Measurements from ENCODE around the gene PTPRF.

The PTPRF gene

DNA sequence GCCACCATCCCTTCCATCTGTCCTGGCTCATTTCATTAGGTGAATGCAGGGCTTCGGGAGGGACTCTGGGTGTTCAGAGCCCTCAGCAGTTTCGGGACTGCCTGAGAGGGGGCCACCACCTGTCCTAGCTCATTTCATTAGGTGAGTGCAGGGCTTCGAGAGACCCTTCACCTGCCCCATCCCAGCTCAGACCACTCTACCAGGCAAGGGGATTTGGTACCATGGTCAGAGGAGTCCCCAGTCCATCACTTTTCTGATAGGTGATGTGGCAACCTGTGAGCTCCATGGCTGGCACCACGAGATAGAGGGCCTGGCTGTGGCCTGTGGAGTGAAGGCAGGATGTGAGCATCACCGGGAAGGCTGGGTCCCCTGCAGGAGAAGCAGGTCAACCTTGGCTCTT lies 86.3 kb downstream of the PTPRF start:
- no peak overlapping the region for H3K4me3 ChIP-seq (ENCODE audit: low read length)
- TF ChIP-seq ZNF274 (IDR thresholded peaks at IDR 0.05; ENCODE audit: low read depth, low read length): no peak

DNA sequence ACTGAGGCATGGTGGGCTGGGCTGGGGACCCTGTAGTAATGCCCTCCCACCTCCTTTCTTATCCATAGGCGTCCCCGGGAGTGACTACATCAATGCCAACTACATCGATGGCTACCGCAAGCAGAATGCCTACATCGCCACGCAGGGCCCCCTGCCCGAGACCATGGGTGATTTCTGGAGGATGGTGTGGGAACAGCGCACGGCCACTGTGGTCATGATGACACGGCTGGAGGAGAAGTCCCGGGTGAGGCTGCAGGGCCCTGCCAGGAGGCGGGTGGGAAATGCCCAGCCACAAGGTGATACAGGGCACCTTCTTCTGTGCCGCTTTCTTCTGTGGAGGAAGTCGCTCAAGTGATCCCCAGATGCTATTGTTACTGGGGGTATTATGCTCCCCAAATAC lies 87.0 kb downstream of the PTPRF start:
- no peak overlapping the region for H3K4me3 ChIP-seq (ENCODE audit: low read length)
- no peak for TF ChIP-seq ZNF274 (IDR thresholded peaks at IDR 0.05; ENCODE audit: low read depth, low read length)

DNA sequence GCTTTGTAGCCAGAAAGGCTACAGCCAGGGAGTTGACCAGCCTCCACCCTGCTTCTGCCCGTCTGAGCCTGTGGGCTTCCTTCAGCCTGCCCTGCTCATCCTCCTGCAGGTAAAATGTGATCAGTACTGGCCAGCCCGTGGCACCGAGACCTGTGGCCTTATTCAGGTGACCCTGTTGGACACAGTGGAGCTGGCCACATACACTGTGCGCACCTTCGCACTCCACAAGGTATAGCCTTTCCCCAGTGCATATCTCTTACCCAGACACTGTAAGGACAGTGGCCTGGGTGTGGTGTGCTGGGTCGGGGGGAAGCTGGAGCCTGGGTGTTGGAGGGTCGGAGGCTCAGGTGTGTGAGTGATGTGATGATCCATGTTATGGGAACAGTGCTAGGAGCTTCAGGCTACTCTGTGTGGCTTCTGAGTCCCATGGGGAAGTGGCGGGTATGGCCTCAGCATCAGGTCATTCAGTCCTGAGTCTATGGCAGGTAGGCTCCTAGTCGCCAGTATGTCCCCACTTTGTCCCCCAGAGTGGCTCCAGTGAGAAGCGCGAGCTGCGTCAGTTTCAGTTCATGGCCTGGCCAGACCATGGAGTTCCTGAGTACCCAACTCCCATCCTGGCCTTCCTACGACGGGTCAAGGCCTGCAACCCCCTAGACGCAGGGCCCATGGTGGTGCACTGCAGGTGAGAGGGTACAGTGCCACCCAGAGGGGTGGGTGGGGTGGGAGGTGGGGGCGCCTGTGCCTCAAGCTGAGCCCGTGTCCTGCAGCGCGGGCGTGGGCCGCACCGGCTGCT lies 88.0 kb downstream of the PTPRF start:
- no peak overlapping the region for H3K4me3 ChIP-seq (ENCODE audit: low read length)
- TF ChIP-seq ZNF274 (IDR thresholded peaks at IDR 0.05; ENCODE audit: low read depth, low read length): no peak

DNA sequence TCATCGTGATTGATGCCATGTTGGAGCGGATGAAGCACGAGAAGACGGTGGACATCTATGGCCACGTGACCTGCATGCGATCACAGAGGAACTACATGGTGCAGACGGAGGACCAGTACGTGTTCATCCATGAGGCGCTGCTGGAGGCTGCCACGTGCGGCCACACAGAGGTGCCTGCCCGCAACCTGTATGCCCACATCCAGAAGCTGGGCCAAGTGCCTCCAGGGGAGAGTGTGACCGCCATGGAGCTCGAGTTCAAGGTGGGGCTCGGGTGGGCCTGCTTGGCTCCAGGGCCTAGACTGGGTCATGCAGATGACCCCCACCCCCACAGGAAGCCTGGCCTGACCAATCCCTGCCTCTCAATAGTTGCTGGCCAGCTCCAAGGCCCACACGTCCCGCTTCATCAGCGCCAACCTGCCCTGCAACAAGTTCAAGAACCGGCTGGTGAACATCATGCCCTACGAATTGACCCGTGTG lies 88.7 kb downstream of the PTPRF start:
- no peak overlapping the region for H3K4me3 ChIP-seq (ENCODE audit: low read length)
- TF ChIP-seq ZNF274 (IDR thresholded peaks at IDR 0.05; ENCODE audit: low read depth, low read length): no peak

DNA sequence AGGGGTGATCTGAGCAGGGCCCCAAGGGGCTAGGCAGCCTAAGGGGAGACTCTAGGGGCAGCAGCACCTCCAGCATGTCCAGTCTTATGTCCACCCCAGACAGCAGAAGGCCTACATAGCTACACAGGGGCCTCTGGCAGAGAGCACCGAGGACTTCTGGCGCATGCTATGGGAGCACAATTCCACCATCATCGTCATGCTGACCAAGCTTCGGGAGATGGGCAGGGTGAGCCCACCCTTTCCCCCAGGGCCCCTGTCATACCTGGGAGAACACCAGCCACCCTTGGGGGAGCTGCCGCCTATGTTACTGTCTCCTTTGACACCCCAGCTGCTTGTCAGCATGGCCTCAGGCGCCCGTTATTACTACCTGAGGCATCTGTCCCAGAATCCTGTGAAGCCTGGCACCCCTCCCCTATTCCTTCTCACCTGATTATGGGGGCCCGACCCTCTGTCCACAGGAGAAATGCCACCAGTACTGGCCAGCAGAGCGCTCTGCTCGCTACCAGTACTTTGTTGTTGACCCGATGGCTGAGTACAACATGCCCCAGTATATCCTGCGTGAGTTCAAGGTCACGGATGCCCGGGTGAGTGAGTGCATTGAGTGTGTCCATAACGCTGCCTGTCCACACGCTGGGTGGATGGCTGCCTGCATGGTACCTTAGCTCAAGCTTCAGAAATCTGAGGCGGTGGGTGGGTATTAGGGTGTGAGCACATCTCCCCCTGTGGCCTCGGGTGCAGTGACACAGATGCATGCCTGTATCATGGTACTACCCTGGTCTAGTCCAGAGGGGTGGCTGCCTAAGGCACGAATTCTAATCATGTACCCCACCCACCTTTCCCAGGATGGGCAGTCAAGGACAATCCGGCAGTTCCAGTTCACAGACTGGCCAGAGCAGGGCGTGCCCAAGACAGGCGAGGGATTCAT lies 89.6 kb downstream of the PTPRF start:
- no peak for TF ChIP-seq ZNF274 (IDR thresholded peaks at IDR 0.05; ENCODE audit: low read depth, low read length)
- no peak overlapping the region for H3K4me3 ChIP-seq (ENCODE audit: low read length)

DNA sequence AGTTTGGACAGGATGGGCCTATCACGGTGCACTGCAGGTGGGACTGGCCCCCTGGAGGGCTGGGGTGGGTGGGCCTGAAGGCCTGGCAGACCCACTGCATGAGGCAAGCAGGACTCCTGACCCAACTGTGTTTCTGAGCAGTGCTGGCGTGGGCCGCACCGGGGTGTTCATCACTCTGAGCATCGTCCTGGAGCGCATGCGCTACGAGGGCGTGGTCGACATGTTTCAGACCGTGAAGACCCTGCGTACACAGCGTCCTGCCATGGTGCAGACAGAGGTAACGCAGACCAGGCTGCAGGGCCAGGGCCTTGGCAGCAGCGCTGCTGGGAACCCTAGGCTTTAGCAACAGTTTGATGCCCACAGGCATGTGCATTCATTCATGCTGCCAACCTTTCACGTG lies 90.3 kb downstream of the PTPRF start:
- no peak for TF ChIP-seq ZNF274 (IDR thresholded peaks at IDR 0.05; ENCODE audit: low read depth, low read length)
- H3K4me3 ChIP-seq (ENCODE audit: low read length): no peak overlapping the region

DNA sequence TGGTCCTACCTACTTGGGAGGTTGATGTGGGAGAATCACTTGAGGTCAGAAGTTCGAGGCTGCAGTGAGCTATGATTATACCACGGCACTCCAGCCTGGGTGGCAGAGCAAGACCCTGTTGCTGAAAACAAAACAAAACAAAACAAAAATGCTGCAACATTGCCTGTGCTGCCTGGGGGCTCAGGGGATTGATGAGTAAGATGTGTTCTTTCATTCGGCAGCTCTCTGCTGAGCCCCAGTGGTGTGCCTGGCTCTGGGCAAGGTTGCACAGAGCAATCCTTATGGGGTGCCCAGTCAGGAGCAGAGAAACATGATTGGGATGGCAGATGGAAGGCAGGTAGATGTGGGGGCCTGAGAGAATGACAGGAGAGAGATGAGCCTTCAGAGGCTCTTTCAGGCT lies 90.7 kb downstream of the PTPRF start:
- H3K4me3 ChIP-seq (ENCODE audit: low read length): no peak overlapping the region
- no peak for TF ChIP-seq ZNF274 (IDR thresholded peaks at IDR 0.05; ENCODE audit: low read depth, low read length)

DNA sequence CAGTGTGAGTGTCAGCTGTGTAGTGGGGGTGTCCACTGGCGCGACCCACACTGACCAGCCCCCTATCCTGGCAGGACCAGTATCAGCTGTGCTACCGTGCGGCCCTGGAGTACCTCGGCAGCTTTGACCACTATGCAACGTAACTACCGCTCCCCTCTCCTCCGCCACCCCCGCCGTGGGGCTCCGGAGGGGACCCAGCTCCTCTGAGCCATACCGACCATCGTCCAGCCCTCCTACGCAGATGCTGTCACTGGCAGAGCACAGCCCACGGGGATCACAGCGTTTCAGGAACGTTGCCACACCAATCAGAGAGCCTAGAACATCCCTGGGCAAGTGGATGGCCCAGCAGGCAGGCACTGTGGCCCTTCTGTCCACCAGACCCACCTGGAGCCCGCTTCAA lies 91.2 kb downstream of the PTPRF start:
- TF ChIP-seq ZNF274 (IDR thresholded peaks at IDR 0.05; ENCODE audit: low read depth, low read length): no peak
- no peak overlapping the region for H3K4me3 ChIP-seq (ENCODE audit: low read length)

DNA sequence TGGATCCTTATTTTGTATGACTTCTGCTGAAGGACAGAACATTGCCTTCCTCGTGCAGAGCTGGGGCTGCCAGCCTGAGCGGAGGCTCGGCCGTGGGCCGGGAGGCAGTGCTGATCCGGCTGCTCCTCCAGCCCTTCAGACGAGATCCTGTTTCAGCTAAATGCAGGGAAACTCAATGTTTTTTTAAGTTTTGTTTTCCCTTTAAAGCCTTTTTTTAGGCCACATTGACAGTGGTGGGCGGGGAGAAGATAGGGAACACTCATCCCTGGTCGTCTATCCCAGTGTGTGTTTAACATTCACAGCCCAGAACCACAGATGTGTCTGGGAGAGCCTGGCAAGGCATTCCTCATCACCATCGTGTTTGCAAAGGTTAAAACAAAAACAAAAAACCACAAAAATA lies 91.8 kb downstream of the PTPRF start:
- TF ChIP-seq ZNF274 (IDR thresholded peaks at IDR 0.05; ENCODE audit: low read depth, low read length): no peak
- H3K4me3 ChIP-seq (ENCODE audit: low read length): no peak overlapping the region

DNA sequence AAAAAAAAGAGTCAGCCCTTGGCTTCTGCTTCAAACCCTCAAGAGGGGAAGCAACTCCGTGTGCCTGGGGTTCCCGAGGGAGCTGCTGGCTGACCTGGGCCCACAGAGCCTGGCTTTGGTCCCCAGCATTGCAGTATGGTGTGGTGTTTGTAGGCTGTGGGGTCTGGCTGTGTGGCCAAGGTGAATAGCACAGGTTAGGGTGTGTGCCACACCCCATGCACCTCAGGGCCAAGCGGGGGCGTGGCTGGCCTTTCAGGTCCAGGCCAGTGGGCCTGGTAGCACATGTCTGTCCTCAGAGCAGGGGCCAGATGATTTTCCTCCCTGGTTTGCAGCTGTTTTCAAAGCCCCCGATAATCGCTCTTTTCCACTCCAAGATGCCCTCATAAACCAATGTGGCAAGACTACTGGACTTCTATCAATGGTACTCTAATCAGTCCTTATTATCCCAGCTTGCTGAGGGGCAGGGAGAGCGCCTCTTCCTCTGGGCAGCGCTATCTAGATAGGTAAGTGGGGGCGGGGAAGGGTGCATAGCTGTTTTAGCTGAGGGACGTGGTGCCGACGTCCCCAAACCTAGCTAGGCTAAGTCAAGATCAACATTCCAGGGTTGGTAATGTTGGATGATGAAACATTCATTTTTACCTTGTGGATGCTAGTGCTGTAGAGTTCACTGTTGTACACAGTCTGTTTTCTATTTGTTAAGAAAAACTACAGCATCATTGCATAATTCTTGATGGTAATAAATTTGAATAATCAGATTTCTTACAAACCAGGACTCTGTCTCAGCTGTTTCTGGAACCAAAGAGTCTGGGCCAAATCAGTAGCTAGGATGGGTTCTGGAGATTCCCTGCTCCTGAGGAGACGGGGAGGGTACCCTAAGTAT lies 92.5 kb downstream of the PTPRF start:
- no peak for TF ChIP-seq ZNF274 (IDR thresholded peaks at IDR 0.05; ENCODE audit: low read depth, low read length)
- H3K4me3 ChIP-seq (ENCODE audit: low read length): no peak overlapping the region

DNA sequence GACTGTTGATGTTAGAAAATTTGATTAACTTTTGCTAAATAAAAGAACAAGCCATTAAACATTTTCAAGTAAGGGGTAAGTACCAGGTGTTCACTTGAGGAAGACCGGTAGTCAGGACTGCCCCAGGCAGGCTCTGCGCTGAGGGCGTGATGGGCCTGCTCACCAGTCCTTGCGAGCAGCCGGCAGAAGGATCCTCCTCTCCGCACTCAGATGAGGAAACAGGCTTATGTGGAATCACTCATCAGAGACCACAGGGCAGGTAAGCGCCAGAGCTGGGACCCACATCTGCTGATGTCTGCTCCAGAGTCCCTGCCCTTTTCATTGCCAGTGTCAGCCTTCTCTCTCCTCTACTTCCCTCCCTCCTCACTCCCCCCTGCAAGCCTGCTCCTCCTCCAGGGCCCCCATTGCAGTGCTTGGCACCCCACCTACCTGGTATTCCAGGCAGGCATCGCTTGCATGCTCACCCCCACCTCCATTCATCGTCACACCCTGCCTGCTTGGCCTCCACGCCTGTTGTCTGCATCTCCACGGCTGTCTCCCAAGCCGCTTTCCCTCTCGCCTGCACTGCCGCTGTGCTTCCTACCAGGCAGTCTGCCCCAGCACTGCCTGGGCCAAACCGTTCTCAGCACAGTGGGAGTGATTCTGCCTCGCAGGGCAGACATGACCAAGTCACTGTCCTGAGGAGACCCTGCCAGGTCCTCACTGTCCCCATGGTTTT lies 94.5 kb downstream of the PTPRF start:
- H3K4me3 ChIP-seq (ENCODE audit: low read length): no peak overlapping the region
- TF ChIP-seq ZNF274 (IDR thresholded peaks at IDR 0.05; ENCODE audit: low read depth, low read length): no peak

DNA sequence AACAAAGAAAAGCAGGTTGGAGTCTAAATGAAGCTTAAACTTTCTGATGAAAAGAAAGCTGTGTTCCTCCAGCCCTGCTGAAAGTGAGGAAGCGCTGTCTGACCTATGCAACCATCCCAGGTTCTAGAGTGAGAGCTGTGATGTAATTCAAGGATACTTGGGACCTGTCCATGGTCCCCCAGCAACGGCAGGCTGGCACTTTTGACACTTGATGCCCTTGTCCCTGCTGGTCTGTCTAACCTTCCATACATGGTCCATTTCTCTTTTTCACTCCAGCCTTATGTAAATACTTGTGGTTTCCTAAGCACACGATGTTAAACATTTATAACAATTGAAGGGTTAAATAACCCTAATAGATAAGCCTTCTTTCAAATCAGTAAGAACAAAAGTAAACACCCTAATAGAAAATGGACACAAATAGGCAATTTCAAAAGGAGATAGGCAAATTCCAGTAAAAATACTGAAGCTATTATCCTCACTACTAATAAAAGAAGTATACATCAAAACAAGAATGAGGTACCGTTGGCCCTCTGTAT lies 101.5 kb downstream of the PTPRF start:
- no peak overlapping the region for H3K4me3 ChIP-seq (ENCODE audit: low read length)
- TF ChIP-seq ZNF274 (IDR thresholded peaks at IDR 0.05; ENCODE audit: low read depth, low read length): no peak

DNA sequence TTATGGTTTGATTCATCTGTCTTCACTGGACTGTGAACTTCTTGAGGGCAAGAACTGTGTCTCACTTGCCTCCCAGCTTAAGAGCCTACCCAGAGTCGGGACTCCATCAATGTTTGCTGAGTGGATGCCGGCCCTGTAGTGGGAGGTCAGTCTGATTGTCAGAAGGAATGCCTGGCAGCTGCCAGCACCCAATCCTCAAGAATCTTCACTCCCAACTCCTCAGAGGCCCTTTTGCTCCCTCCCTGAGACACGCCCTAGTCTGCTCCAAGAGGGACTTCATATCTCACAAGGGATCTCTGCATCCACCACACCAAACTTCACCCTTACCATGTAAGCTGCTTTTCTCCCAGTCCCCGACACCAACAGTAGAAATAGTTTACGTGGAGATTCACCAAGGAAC lies 104.0 kb downstream of the PTPRF start:
- H3K4me3 ChIP-seq (ENCODE audit: low read length): no peak overlapping the region
- TF ChIP-seq ZNF274 (IDR thresholded peaks at IDR 0.05; ENCODE audit: low read depth, low read length): no peak
